SU-DHL-6 (cell line): ENCODE data around the gene PRKCZ.

Source experiments
- CTCF ChIP-seq: fragments of 200-600 bp; sonication (generic); IDR thresholded peaks from one replicate; pipeline ENCODE4 v1.5.1; 2017; ENCODE audit warnings: antibody characterized with exemption, mild to moderate bottlenecking, low read length, moderate library complexity; ENCODE audit not compliant: insufficient read depth, poor library complexity, severe bottlenecking
- EZH2phosphoT487 ChIP-seq: fragments of 200-600 bp; sonication (generic), shearing (Covaris generic); conservative IDR thresholded peaks from 2 replicates; pipeline ENCODE4 v1.6.1; 2018; ENCODE audit warnings: mild to moderate bottlenecking, antibody characterized with exemption, low read length, moderate library complexity, mixed read lengths

GRCh38 chr1:2202843-2203601 is 152.8 kb downstream of the PRKCZ start:
- TF ChIP-seq CTCF = no peak
- no peak for TF ChIP-seq EZH2phosphoT487
